HepG2 (cell line): Measurements from ENCODE around the gene PHF2. TPM values are rescaled to one million over a fixed set of nuclear protein-coding genes. Genes with fewer than 3 reads are reported as not detected.

Experiments used
- ATAC-seq: fragments of 200-7000 bp; cut with Tn5 transposase; 3 replicates; pipeline ENCODE4 v1.9.1; 2020; ENCODE audit warnings: mild to moderate bottlenecking, moderate library complexity
- BruUV-seq: library from RNA; stranded (reverse); fragments of 400-500 nt; replicated peaks from 2 replicates; lab custom pipeline; 2021; lab: Mats Ljungman, UMichigan
- CTCF ChIA-PET: fragments of 300-600 bp; formaldehyde crosslinking; extraction: SDS; loops from one replicate; lab custom pipeline; 2021; ENCODE audit warnings: low total read pairs, inconsistent platforms, low intra/inter-chr PET ratio; lab: Yijun Ruan, JAX
- POLR2A ChIA-PET: fragments of 350-600 bp; sonication (Branson Sonifier 250); formaldehyde crosslinking; loops from one replicate; lab custom pipeline; 2020; ENCODE audit warnings: antibody characterized with exemption, inconsistent platforms; lab: Yijun Ruan, JAX
- DNase-seq: peaks from one replicate; pipeline ENCODE4 v3.0.0-alpha.2; 2015; ENCODE audit warnings: low spot score
- FAIRE-seq: peaks from 3 replicates; lab custom pipeline; 2011; peaks lifted over from hg19 to GRCh38; lab: Jason Lieb, UNC
- H2AFZ ChIP-seq: one replicate; pipeline ENCODE4 v1.6.1; 2011; ENCODE audit warnings: low read length, inconsistent platforms
- H3K27ac ChIP-seq: fragments of 300-600 bp; 3 replicates; pipeline ENCODE4 v1.8.0; 2011; ENCODE audit warnings: mixed run types, mild to moderate bottlenecking, mixed read lengths, low read length, inconsistent platforms; ENCODE audit not compliant: insufficient read depth; ENCODE audit errors: extremely low read length
- H3K27me3 ChIP-seq, 2 experiments: fragments of 200-600 bp in 1 of 2; 2 replicates in 1 of 2; 3 replicates in 1 of 2; pipeline versions ENCODE4 v1.6.0 to v1.8.0; 2011; ENCODE audit warnings: low read length in 2 of 2, mild to moderate bottlenecking in 2 of 2, moderate library complexity in 2 of 2, inconsistent platforms in 1 of 2; ENCODE audit not compliant: insufficient read depth in 2 of 2, control insufficient read depth in 1 of 2
- H3K36me3 ChIP-seq, 2 experiments: fragments of 200-600 bp in 1 of 2; replicated peaks in 1 of 2; 2 replicates in 1 of 2; 3 replicates in 1 of 2; pipeline versions ENCODE4 v1.5.1 to v1.8.0; 2011; ENCODE audit warnings: low read length in 2 of 2, inconsistent platforms in 1 of 2; ENCODE audit not compliant: insufficient read depth in 2 of 2, control insufficient read depth in 1 of 2
- H3K4me1 ChIP-seq: 2 replicates; pipeline ENCODE4 v1.5.1; 2012; ENCODE audit warnings: low read length, inconsistent platforms; ENCODE audit not compliant: insufficient read depth
- H3K4me2 ChIP-seq: 2 replicates; pipeline ENCODE4 v1.6.0; 2011; ENCODE audit warnings: low read depth, low read length, inconsistent platforms
- H3K4me3 ChIP-seq, 3 experiments: fragments of 200-600 bp in 1 of 3; sonication (generic), shearing (Covaris generic) in 1 of 3; replicated peaks in 1 of 3; 2 replicates each; pipeline ENCODE4 v1.5.1; 2011 to 2016; ENCODE audit warnings: low read length in 3 of 3, inconsistent platforms in 2 of 3, low read depth in 2 of 3, mild to moderate bottlenecking in 2 of 3, control low read depth in 1 of 3, mixed read lengths in 1 of 3; ENCODE audit not compliant: insufficient read depth in 1 of 3
- H3K79me2 ChIP-seq: one replicate; pipeline ENCODE4 v1.6.1; 2011; ENCODE audit warnings: low read length, inconsistent platforms; ENCODE audit not compliant: insufficient read depth
- H3K9ac ChIP-seq: 2 replicates; pipeline ENCODE4 v1.6.0; 2011; ENCODE audit warnings: mild to moderate bottlenecking, low read depth, low read length, inconsistent platforms; ENCODE audit not compliant: insufficient read depth
- H3K9me3 ChIP-seq: 2 replicates; pipeline ENCODE4 v1.5.1; 2012; ENCODE audit warnings: mild to moderate bottlenecking, low read length
- H4K20me1 ChIP-seq: 2 replicates; pipeline ENCODE4 v1.6.0; 2011; ENCODE audit warnings: inconsistent platforms, mild to moderate bottlenecking, low read length, moderate library complexity; ENCODE audit not compliant: insufficient read depth
- ESRRA ChIP-seq: sonication (generic); formaldehyde crosslinking; IDR thresholded peaks from 2 replicates; pipeline ENCODE4 v1.5.1; 2020; ENCODE audit warnings: mild to moderate bottlenecking, low read depth, missing genetic modification reagents
- FOXK1 ChIP-seq: sonication (generic); formaldehyde crosslinking; IDR thresholded peaks from 2 replicates; pipeline ENCODE4 v1.4.0; 2020; ENCODE audit warnings: low read depth, missing genetic modification reagents, borderline replicate concordance
- GFI1 ChIP-seq: sonication (generic); formaldehyde crosslinking; IDR thresholded peaks from 2 replicates; pipeline ENCODE4 v1.5.0; 2020; ENCODE audit warnings: missing genetic modification reagents, mild to moderate bottlenecking, borderline replicate concordance
- HNF4G ChIP-seq, 2 experiments: sonication (generic) in 1 of 2; formaldehyde crosslinking in 1 of 2; IDR thresholded peaks; 2 replicates each; pipeline versions ENCODE4 v1.4.0 to v1.6.1; 2011 to 2020; ENCODE audit warnings: borderline replicate concordance in 2 of 2, low read depth in 2 of 2, mild to moderate bottlenecking in 2 of 2, low read length in 1 of 2, missing genetic modification reagents in 1 of 2, moderate library complexity in 1 of 2
- IKZF1 ChIP-seq: fragments of 450-650 bp; IDR thresholded peaks from 2 replicates; pipeline ENCODE4 v1.7.1; 2016
- IRF1 ChIP-seq: sonication (generic); formaldehyde crosslinking; IDR thresholded peaks from 2 replicates; pipeline ENCODE4 v1.4.0; 2020; ENCODE audit warnings: low read depth, mild to moderate bottlenecking, missing genetic modification reagents
- MTF1 ChIP-seq: sonication (generic); formaldehyde crosslinking; IDR thresholded peaks from 2 replicates; pipeline ENCODE4 v1.5.0; 2020; ENCODE audit warnings: missing genetic modification reagents
- REL ChIP-seq: sonication (generic); formaldehyde crosslinking; conservative IDR thresholded peaks from 2 replicates; pipeline ENCODE4 v1.8.0; 2022; ENCODE audit warnings: mild to moderate bottlenecking, missing genetic modification reagents, moderate library complexity
- SMAD9 ChIP-seq: sonication (generic); formaldehyde crosslinking; IDR thresholded peaks from 2 replicates; pipeline ENCODE4 v1.5.1; 2020; ENCODE audit warnings: mild to moderate bottlenecking, missing genetic modification reagents
- SNAPC2 ChIP-seq: sonication (generic); formaldehyde crosslinking; IDR thresholded peaks from 2 replicates; pipeline ENCODE4 v1.8.1; 2022; ENCODE audit warnings: mild to moderate bottlenecking, missing genetic modification reagents
- SP1 ChIP-seq, 2 experiments: fragments of 450-650 bp in 1 of 2; sonication (generic) in 1 of 2; formaldehyde crosslinking in 1 of 2; IDR thresholded peaks; 2 replicates each; pipeline versions ENCODE4 v1.4.0 to v1.6.1; 2016 to 2020; ENCODE audit warnings: missing genetic modification reagents in 1 of 2
- SRY ChIP-seq: sonication (generic); formaldehyde crosslinking; IDR thresholded peaks from 2 replicates; pipeline ENCODE4 v1.8.0; 2022; ENCODE audit warnings: mild to moderate bottlenecking, missing genetic modification reagents
- WIZ ChIP-seq: sonication (generic); formaldehyde crosslinking; IDR thresholded peaks from 2 replicates; pipeline ENCODE4 v1.5.1; 2020; ENCODE audit warnings: mild to moderate bottlenecking, missing genetic modification reagents
- ZBTB39 ChIP-seq: sonication (generic); formaldehyde crosslinking; IDR thresholded peaks from 2 replicates; pipeline ENCODE4 v1.5.0; 2020; ENCODE audit warnings: missing genetic modification reagents
- ZNF12 ChIP-seq: sonication (generic); formaldehyde crosslinking; IDR thresholded peaks from 2 replicates; pipeline ENCODE4 v1.5.0; 2020; ENCODE audit warnings: missing genetic modification reagents
- WGBS: methylation state at CpG from one replicate; pipeline ENCODE4 v1.1.6; 2017; ENCODE audit warnings: low lambda C conversion rate; 5-methylcytosine and 5-hydroxymethylcytosine counted together
- in situ Hi-C: cut with HindIII; loops from 2 replicates; pipeline ENCODE4 v1.10.0; 2017; ENCODE audit warnings: low pct_unique_long_range_greater_than_20kb; ENCODE audit not compliant: extremely low pct_ligation_motif_present
- intact Hi-C: fragments of 100-400 bp; cut with micrococcal nuclease; formaldehyde crosslinking; loops from one replicate; pipeline ENCODE4 v1.10.0; 2022; ENCODE audit not compliant: unreplicated experiment
- polyA plus RNA-seq, 8 experiments: library from polyadenylated mRNA; depleted of rRNA in 3 of 8; stranded (reverse) in 7 of 8; unstranded in 1 of 8; fragments of >200 nt; fragmentation: Illumina TruSeq in 4 of 8; extraction: Trizol in 4 of 8; gene quantifications; 2 replicates each; pipeline versions ENCODE4 v1.2.1 to v1.2.3, GENCODE V29; 2011 to 2016; ENCODE audit warnings: low read depth in 4 of 8, missing spikeins in 1 of 8, mixed read lengths in 1 of 8; ENCODE audit not compliant: insufficient read depth in 1 of 8
- total RNA-seq, 5 experiments: library from RNA; depleted of rRNA; stranded (reverse); fragments of >200 nt; fragmentation: Illumina TruSeq; extraction: Trizol; gene quantifications; 2 replicates each; pipeline ENCODE4 v1.2.3, GENCODE V29; 2016; ENCODE audit warnings: low read depth in 1 of 5
- TF ChIP-seq, protein P1 (sequence below): IDR thresholded peaks from 2 replicates; pipeline ENCODE4 v1.6.1; 2016; ENCODE audit warnings: low read depth, missing genetic modification reagents, missing compliant biosample characterization

Gene PHF2
- total and polyA plus RNA-seq, 2 of the 13 experiments (the other 11 are each of a cell fraction or from before 2014, with no cell fraction given) = 6.6 to 9.1 TPM

GRCh38 chr9:93686127-93686879 is 109.9 kb downstream of the PHF2 start:
- H3K27ac ChIP-seq = no peak overlapping the region
- no peak overlapping the region for H3K4me2 ChIP-seq
- ATAC-seq (no peak), FAIRE-seq (no peak), DNase-seq (no peak)
- H2AFZ ChIP-seq = no peak overlapping the region
- 0 out of 5 replicates have a peak, but pooled peaks cover 0 to 1% of the 10 kb centered on the region in 2 experiments for H3K27me3 ChIP-seq
- ChIA-PET POLR2A (no interaction called here), CTCF (interaction anchor here (1.3 kb wide), 1 partner anchor 277 kb away, joined by 4 read pairs; no protein-coding TSS in a partner anchor)
- peaks cover 21% of the 10 kb centered on the region for H3K9me3 ChIP-seq
- BruUV-seq = no TSS peak
- H3K79me2 ChIP-seq = no peaks in the 10 kb centered on the region
- no peak overlapping the region for H3K4me3 ChIP-seq
- H3K4me1 ChIP-seq = peaks cover 13% of the 10 kb centered on the region
- H4K20me1 ChIP-seq = no peaks in the 10 kb centered on the region
- in situ Hi-C loops (no loop called here), intact Hi-C loops (no loop called here)
- no peaks in the 10 kb centered on the region for H3K36me3 ChIP-seq
- H3K9ac ChIP-seq = no peak overlapping the region
- WGBS = 54% methylated on average over 9 of the region's 9 CpGs
- no peak for TF ChIP-seq SRY
- TF ChIP-seq REL (CRISPR knock-in tag) = no peak
- no peak for TF ChIP-seq IRF1 (CRISPR knock-in tag)
- TF ChIP-seq, protein P1, sequence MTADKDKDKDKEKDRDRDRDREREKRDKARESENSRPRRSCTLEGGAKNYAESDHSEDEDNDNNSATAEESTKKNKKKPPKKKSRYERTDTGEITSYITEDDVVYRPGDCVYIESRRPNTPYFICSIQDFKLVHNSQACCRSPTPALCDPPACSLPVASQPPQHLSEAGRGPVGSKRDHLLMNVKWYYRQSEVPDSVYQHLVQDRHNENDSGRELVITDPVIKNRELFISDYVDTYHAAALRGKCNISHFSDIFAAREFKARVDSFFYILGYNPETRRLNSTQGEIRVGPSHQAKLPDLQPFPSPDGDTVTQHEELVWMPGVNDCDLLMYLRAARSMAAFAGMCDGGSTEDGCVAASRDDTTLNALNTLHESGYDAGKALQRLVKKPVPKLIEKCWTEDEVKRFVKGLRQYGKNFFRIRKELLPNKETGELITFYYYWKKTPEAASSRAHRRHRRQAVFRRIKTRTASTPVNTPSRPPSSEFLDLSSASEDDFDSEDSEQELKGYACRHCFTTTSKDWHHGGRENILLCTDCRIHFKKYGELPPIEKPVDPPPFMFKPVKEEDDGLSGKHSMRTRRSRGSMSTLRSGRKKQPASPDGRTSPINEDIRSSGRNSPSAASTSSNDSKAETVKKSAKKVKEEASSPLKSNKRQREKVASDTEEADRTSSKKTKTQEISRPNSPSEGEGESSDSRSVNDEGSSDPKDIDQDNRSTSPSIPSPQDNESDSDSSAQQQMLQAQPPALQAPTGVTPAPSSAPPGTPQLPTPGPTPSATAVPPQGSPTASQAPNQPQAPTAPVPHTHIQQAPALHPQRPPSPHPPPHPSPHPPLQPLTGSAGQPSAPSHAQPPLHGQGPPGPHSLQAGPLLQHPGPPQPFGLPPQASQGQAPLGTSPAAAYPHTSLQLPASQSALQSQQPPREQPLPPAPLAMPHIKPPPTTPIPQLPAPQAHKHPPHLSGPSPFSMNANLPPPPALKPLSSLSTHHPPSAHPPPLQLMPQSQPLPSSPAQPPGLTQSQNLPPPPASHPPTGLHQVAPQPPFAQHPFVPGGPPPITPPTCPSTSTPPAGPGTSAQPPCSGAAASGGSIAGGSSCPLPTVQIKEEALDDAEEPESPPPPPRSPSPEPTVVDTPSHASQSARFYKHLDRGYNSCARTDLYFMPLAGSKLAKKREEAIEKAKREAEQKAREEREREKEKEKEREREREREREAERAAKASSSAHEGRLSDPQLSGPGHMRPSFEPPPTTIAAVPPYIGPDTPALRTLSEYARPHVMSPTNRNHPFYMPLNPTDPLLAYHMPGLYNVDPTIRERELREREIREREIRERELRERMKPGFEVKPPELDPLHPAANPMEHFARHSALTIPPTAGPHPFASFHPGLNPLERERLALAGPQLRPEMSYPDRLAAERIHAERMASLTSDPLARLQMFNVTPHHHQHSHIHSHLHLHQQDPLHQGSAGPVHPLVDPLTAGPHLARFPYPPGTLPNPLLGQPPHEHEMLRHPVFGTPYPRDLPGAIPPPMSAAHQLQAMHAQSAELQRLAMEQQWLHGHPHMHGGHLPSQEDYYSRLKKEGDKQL (CRISPR knock-in tag) = no peak
- no peak for TF ChIP-seq SMAD9 (CRISPR knock-in tag)
- TF ChIP-seq FOXK1 (CRISPR knock-in tag) = no peak
- TF ChIP-seq ZNF12 (CRISPR knock-in tag) = no peak
- no peak for TF ChIP-seq SP1 (IDR thresholded peaks at IDR 0.05)
- TF ChIP-seq SP1 (CRISPR knock-in tag; IDR thresholded peaks at IDR 0.05) = no peak
- no peak for TF ChIP-seq GFI1 (CRISPR knock-in tag)
- no peak for TF ChIP-seq MTF1 (CRISPR knock-in tag)
- no peak for TF ChIP-seq WIZ (CRISPR knock-in tag)
- no peak for TF ChIP-seq ZBTB39 (CRISPR knock-in tag)
- TF ChIP-seq ESRRA = no peak
- TF ChIP-seq HNF4G (IDR thresholded peaks at IDR 0.05; ENCODE audit: borderline replicate concordance, low read depth, low read length) = no peak
- no peak for TF ChIP-seq HNF4G (CRISPR knock-in tag; IDR thresholded peaks at IDR 0.05; ENCODE audit: borderline replicate concordance, low read depth)
- no peak for TF ChIP-seq IKZF1
- no peak for TF ChIP-seq SNAPC2 (CRISPR knock-in tag)
